GM23338 (cell line): ENCODE data around the gene COL6A1.
"Not testable (repeated sequence)": the region's sequence is repeated elsewhere in the genome, so short reads cannot be mapped to it uniquely, and the experiment has no call there.

Source experiments
- EZH2phosphoT487 ChIP-seq: fragments of 200-600 bp; sonication (generic); IDR thresholded peaks from one replicate; pipeline ENCODE4 v1.8.1; 2018; ENCODE audit warnings: antibody characterized with exemption; ENCODE audit not compliant: unreplicated experiment
- JUNB ChIP-seq: IDR thresholded peaks from one replicate; pipeline ENCODE4 v1.6.1; 2016; ENCODE audit warnings: antibody characterized with exemption; ENCODE audit not compliant: unreplicated experiment
- ZNF331 ChIP-seq: fragments of 250-450 bp; sonication (Bioruptor Pico); IDR thresholded peaks from 2 replicates; pipeline ENCODE4 v1.5.0; 2020; ENCODE audit warnings: low read depth, mild to moderate bottlenecking, moderate library complexity
- TF ChIP-seq, protein P1 (sequence below), 2 experiments: fragments of 200-600 bp in 1 of 2; sonication (generic) in 1 of 2; conservative IDR thresholded peaks; 2 replicates each; pipeline versions ENCODE4 v1.5.1 to v1.6.1; 2016 to 2017; ENCODE audit warnings: antibody characterized with exemption in 2 of 2, low read depth in 2 of 2, mild to moderate bottlenecking in 2 of 2, moderate library complexity in 1 of 2

- TF ChIP-seq, protein P1, sequence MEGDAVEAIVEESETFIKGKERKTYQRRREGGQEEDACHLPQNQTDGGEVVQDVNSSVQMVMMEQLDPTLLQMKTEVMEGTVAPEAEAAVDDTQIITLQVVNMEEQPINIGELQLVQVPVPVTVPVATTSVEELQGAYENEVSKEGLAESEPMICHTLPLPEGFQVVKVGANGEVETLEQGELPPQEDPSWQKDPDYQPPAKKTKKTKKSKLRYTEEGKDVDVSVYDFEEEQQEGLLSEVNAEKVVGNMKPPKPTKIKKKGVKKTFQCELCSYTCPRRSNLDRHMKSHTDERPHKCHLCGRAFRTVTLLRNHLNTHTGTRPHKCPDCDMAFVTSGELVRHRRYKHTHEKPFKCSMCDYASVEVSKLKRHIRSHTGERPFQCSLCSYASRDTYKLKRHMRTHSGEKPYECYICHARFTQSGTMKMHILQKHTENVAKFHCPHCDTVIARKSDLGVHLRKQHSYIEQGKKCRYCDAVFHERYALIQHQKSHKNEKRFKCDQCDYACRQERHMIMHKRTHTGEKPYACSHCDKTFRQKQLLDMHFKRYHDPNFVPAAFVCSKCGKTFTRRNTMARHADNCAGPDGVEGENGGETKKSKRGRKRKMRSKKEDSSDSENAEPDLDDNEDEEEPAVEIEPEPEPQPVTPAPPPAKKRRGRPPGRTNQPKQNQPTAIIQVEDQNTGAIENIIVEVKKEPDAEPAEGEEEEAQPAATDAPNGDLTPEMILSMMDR (conservative IDR thresholded peaks at IDR 0.05; ENCODE audit: low read depth in 2 of 2) = not testable (repeated sequence)
- TF ChIP-seq JUNB; ZNF331 (CRISPR knock-in tag); EZH2phosphoT487: not testable (repeated sequence)
These were observed 65.3 kb downstream of the COL6A1 start for GRCh38 chr21:46046906-46047305.
